ENCODE results near the gene SERINC2. TPM values are rescaled to one million over a fixed set of nuclear protein-coding genes. Genes with fewer than 3 reads are reported as not detected.

Gene SERINC2
- total and polyA plus RNA-seq, 10 of the 15 experiments (the other 5 are each of a cell fraction or from before 2014, with no cell fraction given): 0.02 to 9.4 (median 0.50) TPM

DNA sequence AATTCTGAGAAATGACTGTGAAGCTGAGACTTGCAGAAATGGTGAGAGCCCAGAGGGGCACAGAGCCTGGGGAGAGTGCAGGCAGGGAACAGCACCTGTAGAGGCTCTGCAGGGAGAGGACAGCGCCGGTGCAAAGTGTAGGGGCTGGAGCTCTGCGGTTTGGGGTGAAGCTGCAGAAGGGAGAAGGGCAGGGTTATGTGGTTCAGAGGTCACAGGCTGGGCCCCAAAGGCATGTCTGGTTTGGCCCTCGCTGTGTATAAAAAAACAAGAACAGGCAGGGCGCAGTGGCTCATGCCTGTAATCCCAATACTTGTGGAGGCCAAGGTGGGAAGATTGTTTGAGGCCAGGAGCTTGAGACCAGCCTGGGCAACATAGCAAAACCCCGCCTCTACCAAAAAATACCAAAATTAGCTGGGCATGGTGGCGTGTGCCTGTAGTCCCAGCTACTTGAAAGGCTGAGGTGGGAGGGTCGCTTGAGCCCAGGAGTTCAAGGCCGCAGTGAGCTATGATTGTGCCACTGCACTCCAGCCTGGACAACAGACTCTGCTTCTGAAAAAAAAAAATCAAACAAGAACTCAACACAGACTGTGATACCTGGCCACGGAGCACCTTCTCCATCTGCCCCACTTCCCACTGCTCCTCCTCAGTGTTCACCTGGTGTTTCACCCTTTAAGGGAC is 29.1 kb downstream of the SERINC2 start:
- ChIA-PET POLR2A (interaction anchor here (0.9 to 3.2 kb wide), 6 partner anchors 17 to 69 kb away, joined by 3 to 12 read pairs (median 4); no protein-coding TSS in a partner anchor), RAD21 (ENCODE audit: unreplicated experiment) (interaction anchor here (1.0 to 3.1 kb wide), 9 partner anchors 8 to 113 kb away, joined by 3 to 21 read pairs (median 8); no protein-coding TSS in a partner anchor), CTCF (interaction anchor here (1.0 to 6.5 kb wide), 8 partner anchors 19 to 107 kb away, joined by 3 to 41 read pairs (median 6); no protein-coding TSS in a partner anchor), SMC1A (ENCODE audit: uncharacterized antibody, unreplicated experiment) (interaction anchor here (0.9 to 3.0 kb wide), 12 partner anchors 11 to 107 kb away, joined by 3 to 15 read pairs (median 4); no protein-coding TSS in a partner anchor)
- no peak overlapping the region for H3K4me3 ChIP-seq
- H3K27me3 ChIP-seq (replicated peaks in 1 of 2; ENCODE audit: control insufficient read depth in 2 of 2, insufficient read depth in 2 of 2, low read length in 1 of 2): no peaks in the 10 kb centered on the region
- H3K4me1 ChIP-seq (ENCODE audit: control insufficient read depth, insufficient read depth, low read length): no peaks in the 10 kb centered on the region
- no peak overlapping the region for H3K4me2 ChIP-seq (ENCODE audit: control insufficient read depth, insufficient read depth)
- 37% methylated on average over 10 of the region's 10 CpGs for WGBS (ENCODE audit: insufficient coverage, insufficient replicate concordance, low lambda C conversion rate, missing lambda C conversion rate)
- no peaks in the 10 kb centered on the region for H3K79me2 ChIP-seq (ENCODE audit: control insufficient read depth, insufficient read depth, low read length)
- FAIRE-seq (no peak), ATAC-seq (peak; percentile 71), DNase-seq (ENCODE audit: low read depth, low spot score) (no peak)
- peak; percentile 78 for TF ChIP-seq NR2F1 (conservative IDR thresholded peaks at IDR 0.05)
- peak; percentile 42; the same call in 1 of the 2 replicates for TF ChIP-seq NR2C1 (IDR thresholded peaks at IDR 0.05)
- no peak for TF ChIP-seq NBN (IDR thresholded peaks at IDR 0.05)
- no peaks in the 10 kb centered on the region for H4K20me1 ChIP-seq (ENCODE audit: control insufficient read depth, insufficient read depth)
- in situ Hi-C loops (cut with MboI) (no loop called here), intact Hi-C loops (cut with micrococcal nuclease; ENCODE audit: unreplicated experiment) (loop anchor here (5.0 kb wide), 1 partner anchor 105 kb away; no protein-coding TSS in a partner anchor)
- no peak overlapping the region for H2AFZ ChIP-seq (ENCODE audit: control insufficient read depth, low read depth, low read length)
- H3K9ac ChIP-seq (ENCODE audit: control insufficient read depth, insufficient read depth, low read length): no peak overlapping the region
- peaks cover 3% of the 10 kb centered on the region; the same call in 2 of the 3 replicates for H3K9me3 ChIP-seq (replicated peaks; ENCODE audit: control insufficient read depth, insufficient read depth, low read length)
- no peaks in the 10 kb centered on the region for H3K36me3 ChIP-seq (ENCODE audit: control insufficient read depth in 2 of 2, insufficient read depth in 2 of 2, low read length in 1 of 2)
- no peak overlapping the region for H3K27ac ChIP-seq (ENCODE audit: control insufficient read depth, insufficient read depth)
- BruUV-seq (replicated peaks): no TSS peak

GRCh38 chr1:31442648-31442994 is 29.6 kb downstream of the SERINC2 start:
- no peak for FAIRE-seq
- TF ChIP-seq ZBED1 (IDR thresholded peaks at IDR 0.05; ENCODE audit: borderline replicate concordance) (no peak), ZNF207 (IDR thresholded peaks at IDR 0.05; ENCODE audit: borderline replicate concordance) (no peak), JUND (IDR thresholded peaks at IDR 0.05; ENCODE audit: low read depth, low read length) (no peak), KAT2A (conservative IDR thresholded peaks at IDR 0.05; ENCODE audit: control insufficient read depth, low read depth, low read length) (no peak), CREM (IDR thresholded peaks at IDR 0.05; ENCODE audit: low read depth) (no peak), SIN3A (IDR thresholded peaks at IDR 0.05; ENCODE audit: low read depth, low read length) (no peak), EED (IDR thresholded peaks at IDR 0.05; ENCODE audit: low read depth) (no peak), HDAC6 (IDR thresholded peaks at IDR 0.05; ENCODE audit: unreplicated experiment) (no peak)
- TF ChIP-seq, protein P1, sequence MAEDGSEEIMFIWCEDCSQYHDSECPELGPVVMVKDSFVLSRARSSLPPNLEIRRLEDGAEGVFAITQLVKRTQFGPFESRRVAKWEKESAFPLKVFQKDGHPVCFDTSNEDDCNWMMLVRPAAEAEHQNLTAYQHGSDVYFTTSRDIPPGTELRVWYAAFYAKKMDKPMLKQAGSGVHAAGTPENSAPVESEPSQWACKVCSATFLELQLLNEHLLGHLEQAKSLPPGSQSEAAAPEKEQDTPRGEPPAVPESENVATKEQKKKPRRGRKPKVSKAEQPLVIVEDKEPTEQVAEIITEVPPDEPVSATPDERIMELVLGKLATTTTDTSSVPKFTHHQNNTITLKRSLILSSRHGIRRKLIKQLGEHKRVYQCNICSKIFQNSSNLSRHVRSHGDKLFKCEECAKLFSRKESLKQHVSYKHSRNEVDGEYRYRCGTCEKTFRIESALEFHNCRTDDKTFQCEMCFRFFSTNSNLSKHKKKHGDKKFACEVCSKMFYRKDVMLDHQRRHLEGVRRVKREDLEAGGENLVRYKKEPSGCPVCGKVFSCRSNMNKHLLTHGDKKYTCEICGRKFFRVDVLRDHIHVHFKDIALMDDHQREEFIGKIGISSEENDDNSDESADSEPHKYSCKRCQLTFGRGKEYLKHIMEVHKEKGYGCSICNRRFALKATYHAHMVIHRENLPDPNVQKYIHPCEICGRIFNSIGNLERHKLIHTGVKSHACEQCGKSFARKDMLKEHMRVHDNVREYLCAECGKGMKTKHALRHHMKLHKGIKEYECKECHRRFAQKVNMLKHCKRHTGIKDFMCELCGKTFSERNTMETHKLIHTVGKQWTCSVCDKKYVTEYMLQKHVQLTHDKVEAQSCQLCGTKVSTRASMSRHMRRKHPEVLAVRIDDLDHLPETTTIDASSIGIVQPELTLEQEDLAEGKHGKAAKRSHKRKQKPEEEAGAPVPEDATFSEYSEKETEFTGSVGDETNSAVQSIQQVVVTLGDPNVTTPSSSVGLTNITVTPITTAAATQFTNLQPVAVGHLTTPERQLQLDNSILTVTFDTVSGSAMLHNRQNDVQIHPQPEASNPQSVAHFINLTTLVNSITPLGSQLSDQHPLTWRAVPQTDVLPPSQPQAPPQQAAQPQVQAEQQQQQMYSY (CRISPR knock-in tag; IDR thresholded peaks at IDR 0.05): no peak

More at GRCh38 chr1:31442648-31442994, 29.6 kb downstream of the SERINC2 start:
- BruUV-seq (replicated peaks): no TSS peak
- intact Hi-C loops (cut with micrococcal nuclease; ENCODE audit: unreplicated experiment) (loop anchor here (5.0 kb wide), 1 partner anchor 105 kb away; no protein-coding TSS in a partner anchor), in situ Hi-C loops (cut with MboI) (no loop called here)
- Histone ChIP-seq H4K20me1 (ENCODE audit: control insufficient read depth, insufficient read depth) (no peaks in the 10 kb centered on the region), H2AFZ (ENCODE audit: control insufficient read depth, low read depth, low read length) (no peak overlapping the region), H3K9me3 (replicated peaks; ENCODE audit: control insufficient read depth, insufficient read depth, low read length) (peaks cover 3% of the 10 kb centered on the region; the same call in 2 of the 3 replicates), H3K4me3 (no peak overlapping the region), H3K79me2 (ENCODE audit: control insufficient read depth, insufficient read depth, low read length) (no peaks in the 10 kb centered on the region), H3K27me3 (replicated peaks in 1 of 2; ENCODE audit: control insufficient read depth in 2 of 2, insufficient read depth in 2 of 2, low read length in 1 of 2) (no peaks in the 10 kb centered on the region), H3K36me3 (ENCODE audit: control insufficient read depth in 2 of 2, insufficient read depth in 2 of 2, low read length in 1 of 2) (no peaks in the 10 kb centered on the region), H3K4me1 (ENCODE audit: control insufficient read depth, insufficient read depth, low read length) (no peaks in the 10 kb centered on the region), H3K27ac (ENCODE audit: control insufficient read depth, insufficient read depth) (no peak overlapping the region), H3K4me2 (ENCODE audit: control insufficient read depth, insufficient read depth) (no peak overlapping the region), H3K9ac (ENCODE audit: control insufficient read depth, insufficient read depth, low read length) (no peak overlapping the region)
- ChIA-PET POLR2A (interaction anchor here (0.6 to 3.2 kb wide), 5 partner anchors 18 to 75 kb away, joined by 3 to 12 read pairs (median 4); no protein-coding TSS in a partner anchor), RAD21 (ENCODE audit: unreplicated experiment) (interaction anchor here (0.9 to 3.1 kb wide), 5 partner anchors 9 to 113 kb away, joined by 3 to 21 read pairs (median 8); no protein-coding TSS in a partner anchor), CTCF (interaction anchor here (1.0 to 6.5 kb wide), 7 partner anchors 18 to 107 kb away, joined by 3 to 41 read pairs (median 6); no protein-coding TSS in a partner anchor), SMC1A (ENCODE audit: uncharacterized antibody, unreplicated experiment) (interaction anchor here (0.9 to 3.0 kb wide), 6 partner anchors 11 to 106 kb away, joined by 3 to 15 read pairs (median 9); no protein-coding TSS in a partner anchor)
- DNase-seq (ENCODE audit: low read depth, low spot score) (no peak), ATAC-seq (no peak)
- WGBS (ENCODE audit: insufficient coverage, insufficient replicate concordance, low lambda C conversion rate, missing lambda C conversion rate): 58% methylated on average over 4 of the region's 4 CpGs
